Trophoblast cell (in vitro differentiated cells and primary cell): ENCODE measurements around the gene ZC3H6.

Experiments
- DNase-seq, 2 donors: peaks; one replicate each; pipeline ENCODE4 v3.0.0-alpha.2; 2016
- H2AFZ ChIP-seq: 2 replicates; pipeline ENCODE4 v1.6.1; 2013; ENCODE audit warnings: low read length, moderate library complexity, mild to moderate bottlenecking; ENCODE audit not compliant: insufficient read depth, poor library complexity
- H2AK5ac ChIP-seq: 2 replicates; pipeline ENCODE4 v1.6.1; 2013; ENCODE audit warnings: mild to moderate bottlenecking, low read length
- H2BK120ac ChIP-seq: 2 replicates; pipeline ENCODE4 v1.6.1; 2013; ENCODE audit warnings: low read length, mild to moderate bottlenecking, moderate library complexity; ENCODE audit not compliant: insufficient read depth, poor library complexity
- H2BK12ac ChIP-seq: 2 replicates; pipeline ENCODE4 v1.6.1; 2013; ENCODE audit warnings: mild to moderate bottlenecking, low read length, moderate library complexity
- H2BK5ac ChIP-seq: 2 replicates; pipeline ENCODE4 v1.6.1; 2013; ENCODE audit warnings: low read length, low read depth, moderate library complexity, mild to moderate bottlenecking; ENCODE audit not compliant: poor library complexity
- H3K14ac ChIP-seq: 2 replicates; pipeline ENCODE4 v1.6.1; 2013; ENCODE audit warnings: mild to moderate bottlenecking, low read length
- H3K18ac ChIP-seq: 2 replicates; pipeline ENCODE4 v1.6.1; 2013; ENCODE audit warnings: mild to moderate bottlenecking, low read length
- H3K23ac ChIP-seq: 2 replicates; pipeline ENCODE4 v1.6.1; 2013; ENCODE audit warnings: low read length
- H3K27ac ChIP-seq: 2 replicates; pipeline ENCODE4 v1.5.1; 2013; ENCODE audit warnings: low read depth, mild to moderate bottlenecking, inconsistent platforms, low read length, moderate library complexity
- H3K27me3 ChIP-seq: 2 replicates; pipeline ENCODE4 v1.6.1; 2013; ENCODE audit warnings: inconsistent platforms, mild to moderate bottlenecking, low read length, moderate library complexity; ENCODE audit not compliant: insufficient read depth
- H3K36me3 ChIP-seq, 2 experiments: 1 replicate in 1 of 2; 2 replicates in 1 of 2; pipeline ENCODE4 v1.6.1; 2013; ENCODE audit warnings: low read length in 2 of 2, mild to moderate bottlenecking in 2 of 2, moderate library complexity in 1 of 2; ENCODE audit not compliant: insufficient read depth in 2 of 2, control insufficient read depth in 1 of 2
- H3K4ac ChIP-seq: 2 replicates; pipeline ENCODE4 v1.6.1; 2013; ENCODE audit warnings: low read depth, mild to moderate bottlenecking, low read length, moderate library complexity
- H3K4me1 ChIP-seq, 2 experiments: 1 replicate in 1 of 2; 2 replicates in 1 of 2; pipeline ENCODE4 v1.6.1; 2013; ENCODE audit warnings: low read length in 2 of 2, mild to moderate bottlenecking in 2 of 2, moderate library complexity in 1 of 2; ENCODE audit not compliant: insufficient read depth in 2 of 2, control insufficient read depth in 1 of 2
- H3K4me2 ChIP-seq: 2 replicates; pipeline ENCODE4 v1.6.1; 2013; ENCODE audit warnings: inconsistent platforms, mild to moderate bottlenecking, low read length, moderate library complexity
- H3K4me3 ChIP-seq: 2 replicates; pipeline ENCODE4 v1.5.1; 2013; ENCODE audit warnings: mild to moderate bottlenecking, low read depth, low read length, inconsistent platforms
- H3K79me1 ChIP-seq: one replicate; pipeline ENCODE4 v1.6.1; 2013; ENCODE audit warnings: low read length
- H3K79me2 ChIP-seq: 2 replicates; pipeline ENCODE4 v1.6.1; 2013; ENCODE audit warnings: low read length, mild to moderate bottlenecking; ENCODE audit not compliant: control insufficient read depth, insufficient read depth, poor library complexity
- H3K9ac ChIP-seq: 2 replicates; pipeline ENCODE4 v1.6.1; 2013; ENCODE audit warnings: mild to moderate bottlenecking, low read length
- H3K9me3 ChIP-seq: 2 replicates; pipeline ENCODE4 v1.6.1; 2013; ENCODE audit warnings: low read depth, mild to moderate bottlenecking, control low read depth, inconsistent platforms, low read length; ENCODE audit not compliant: insufficient read depth
- H4K12ac ChIP-seq: 2 replicates; pipeline ENCODE4 v1.6.1; 2013; ENCODE audit warnings: low read depth, mild to moderate bottlenecking, low read length, moderate library complexity
- H4K8ac ChIP-seq: 2 replicates; pipeline ENCODE4 v1.6.1; 2013; ENCODE audit warnings: low read depth, mild to moderate bottlenecking, low read length, moderate library complexity
- H4K91ac ChIP-seq: one replicate; pipeline ENCODE4 v1.6.1; 2013; ENCODE audit warnings: low read depth, mild to moderate bottlenecking, low read length, moderate library complexity
- WGBS: extraction: QIAGEN DNeasy Blood & Tissue Kit; methylation state at CpG from one replicate; pipeline ENCODE4 v1.1.7; 2013; ENCODE audit warnings: missing lambda C conversion rate; ENCODE audit not compliant: insufficient read length, insufficient coverage; ENCODE audit errors: extremely low coverage; 5-methylcytosine and 5-hydroxymethylcytosine counted together

ZC3H6 gene

DNA sequence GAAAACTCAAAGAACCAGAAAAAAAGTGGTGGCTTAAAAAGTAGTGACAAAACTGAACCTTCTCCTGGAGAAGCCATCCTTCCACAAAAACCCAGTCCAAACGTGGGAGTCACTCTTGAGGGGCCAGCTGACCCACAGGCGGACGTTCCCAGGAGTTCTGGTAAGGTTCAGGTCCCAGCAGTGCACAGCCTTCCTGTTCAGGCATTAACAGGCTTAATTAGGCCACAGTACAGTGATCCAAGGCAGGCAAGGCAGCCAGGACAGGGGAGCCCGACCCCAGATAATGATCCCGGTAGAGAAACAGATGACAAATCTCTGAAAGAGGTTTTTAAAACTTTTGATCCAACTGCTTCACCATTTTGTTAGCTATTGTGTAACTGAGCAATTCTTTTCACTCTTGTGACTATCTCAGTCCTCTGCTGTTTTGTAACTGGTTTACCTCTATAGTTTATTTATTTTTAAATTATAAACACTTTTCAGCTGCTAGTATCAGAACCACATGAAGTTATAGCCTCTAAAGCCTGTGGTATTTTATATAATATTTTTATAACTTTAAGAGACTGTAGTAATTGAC, 56.8 kb downstream of the ZC3H6 start:
- H3K27ac ChIP-seq, result no peak overlapping the region
- H2AFZ ChIP-seq, result no peak overlapping the region
- H3K4me1 ChIP-seq, result no peaks in the 10 kb centered on the region
- no peak overlapping the region for H2BK12ac ChIP-seq
- H2BK5ac ChIP-seq, result no peak overlapping the region
- H4K12ac ChIP-seq, result no peak overlapping the region
- H3K9me3 ChIP-seq, result no peaks in the 10 kb centered on the region
- no peak overlapping the region for H3K4ac ChIP-seq
- no peak overlapping the region for H3K14ac ChIP-seq
- H3K79me2 ChIP-seq, result no peaks in the 10 kb centered on the region
- peaks cover 3% of the 10 kb centered on the region in 2 experiments for H3K36me3 ChIP-seq
- H3K23ac ChIP-seq, result no peak overlapping the region
- no peak for DNase-seq
- no peak overlapping the region for H3K4me2 ChIP-seq
- H3K4me3 ChIP-seq, result no peak overlapping the region
- H3K9ac ChIP-seq, result no peak overlapping the region
- WGBS, result no CpG with 5 or more reads among the region's 5 CpGs
- no peak overlapping the region for H4K8ac ChIP-seq
- no peak overlapping the region for H3K18ac ChIP-seq
- H3K27me3 ChIP-seq, result no peaks in the 10 kb centered on the region
- no peaks in the 10 kb centered on the region for H3K79me1 ChIP-seq
- no peak overlapping the region for H2AK5ac ChIP-seq
- H2BK120ac ChIP-seq, result no peak overlapping the region
- no peak overlapping the region for H4K91ac ChIP-seq

DNA sequence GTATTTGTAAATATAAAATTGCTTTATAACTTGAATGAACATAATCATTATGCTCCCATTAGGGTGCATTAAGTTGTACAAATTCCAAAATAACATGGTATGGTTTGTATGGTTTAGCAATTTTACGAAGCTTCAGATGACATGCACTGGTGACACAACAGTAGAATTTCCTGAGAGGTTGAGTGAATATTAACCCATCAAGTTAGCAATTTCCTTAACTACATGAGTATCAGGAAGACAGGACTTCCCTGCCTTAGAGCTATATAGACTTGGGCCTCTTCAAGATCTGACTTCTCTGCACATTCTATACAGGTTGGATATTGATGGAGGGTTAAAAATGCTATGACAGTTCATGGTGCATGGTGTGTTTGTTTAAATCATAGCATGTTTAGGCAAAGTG, 60.2 kb downstream of the ZC3H6 start:
- no CpG with 5 or more reads among the region's 1 CpG for WGBS
- H3K4me1 ChIP-seq, result no peaks in the 10 kb centered on the region
- no peak overlapping the region for H4K91ac ChIP-seq
- H2BK5ac ChIP-seq, result no peak overlapping the region
- no peak overlapping the region for H3K4me2 ChIP-seq
- H2AFZ ChIP-seq, result no peak overlapping the region
- H3K9ac ChIP-seq, result no peak overlapping the region
- no peak overlapping the region for H2BK120ac ChIP-seq
- DNase-seq, result no peak
- no peak overlapping the region for H3K4me3 ChIP-seq
- no peaks in the 10 kb centered on the region for H3K79me2 ChIP-seq
- H3K36me3 ChIP-seq, result no peaks in the 10 kb centered on the region
- H3K79me1 ChIP-seq, result no peaks in the 10 kb centered on the region
- no peak overlapping the region for H4K8ac ChIP-seq
- no peaks in the 10 kb centered on the region for H3K27me3 ChIP-seq
- no peak overlapping the region for H3K27ac ChIP-seq
- H2AK5ac ChIP-seq, result no peak overlapping the region
- H3K4ac ChIP-seq, result no peak overlapping the region
- no peak overlapping the region for H3K14ac ChIP-seq
- H3K23ac ChIP-seq, result no peak overlapping the region
- no peak overlapping the region for H4K12ac ChIP-seq
- H3K9me3 ChIP-seq, result no peaks in the 10 kb centered on the region
- H3K18ac ChIP-seq, result no peak overlapping the region
- no peak overlapping the region for H2BK12ac ChIP-seq

DNA sequence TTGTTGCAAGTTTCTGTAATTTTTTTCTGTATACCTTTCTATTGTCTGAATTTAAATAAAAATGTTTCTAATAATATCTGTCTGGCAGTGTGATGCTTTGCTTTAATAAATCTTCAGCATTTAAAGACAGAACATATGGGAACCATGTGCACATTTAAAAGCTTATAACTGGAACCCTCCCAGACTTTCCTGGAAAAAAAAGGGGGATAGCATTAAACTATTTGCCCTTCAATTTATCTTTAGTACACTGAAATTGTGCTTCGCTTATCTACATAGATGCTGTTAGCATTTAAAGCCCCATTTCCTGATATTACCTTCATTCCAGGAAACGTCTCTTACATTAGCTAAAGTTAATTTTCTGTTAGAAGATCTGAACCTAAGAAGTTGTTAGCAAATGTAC, 64.6 kb downstream of the ZC3H6 start:
- WGBS, result no CpG with 5 or more reads among the region's 2 CpGs
- H3K79me2 ChIP-seq, result no peaks in the 10 kb centered on the region
- no peaks in the 10 kb centered on the region for H3K36me3 ChIP-seq
- no peak overlapping the region for H2BK5ac ChIP-seq
- no peak overlapping the region for H3K18ac ChIP-seq
- H3K9ac ChIP-seq, result no peak overlapping the region
- no peak overlapping the region for H2AK5ac ChIP-seq
- no peak overlapping the region for H4K12ac ChIP-seq
- no peak overlapping the region for H3K4ac ChIP-seq
- H3K14ac ChIP-seq, result no peak overlapping the region
- no peak overlapping the region for H2BK120ac ChIP-seq
- no peaks in the 10 kb centered on the region for H3K79me1 ChIP-seq
- H3K27ac ChIP-seq, result no peak overlapping the region
- H3K4me3 ChIP-seq, result no peak overlapping the region
- H3K4me1 ChIP-seq, result no peaks in the 10 kb centered on the region
- H4K8ac ChIP-seq, result no peak overlapping the region
- no peak overlapping the region for H3K4me2 ChIP-seq
- no peak overlapping the region for H4K91ac ChIP-seq
- no peak for DNase-seq
- H2AFZ ChIP-seq, result no peak overlapping the region
- H3K9me3 ChIP-seq, result no peaks in the 10 kb centered on the region
- no peaks in the 10 kb centered on the region for H3K27me3 ChIP-seq
- no peak overlapping the region for H2BK12ac ChIP-seq
- H3K23ac ChIP-seq, result no peak overlapping the region

GRCh38 chr2:112340475-112341267, 65.3 kb downstream of the ZC3H6 start:
- no peaks in the 10 kb centered on the region for H3K27me3 ChIP-seq
- H3K79me1 ChIP-seq, result no peaks in the 10 kb centered on the region
- H3K18ac ChIP-seq, result no peak overlapping the region

More at GRCh38 chr2:112340475-112341267, 65.3 kb downstream of the ZC3H6 start:
- Histone ChIP-seq H3K36me3 (no peaks in the 10 kb centered on the region), H3K4me3 (no peak overlapping the region), H4K91ac (no peak overlapping the region), H2BK12ac (no peak overlapping the region), H3K4ac (no peak overlapping the region), H2BK120ac (no peak overlapping the region), H3K9me3 (no peaks in the 10 kb centered on the region), H4K8ac (no peak overlapping the region), H3K79me2 (no peaks in the 10 kb centered on the region), H3K27ac (no peak overlapping the region), H3K4me2 (no peak overlapping the region), H3K4me1 (no peaks in the 10 kb centered on the region), H2AFZ (no peak overlapping the region), H3K9ac (no peak overlapping the region), H3K23ac (no peak overlapping the region), H3K14ac (no peak overlapping the region), H2AK5ac (no peak overlapping the region), H4K12ac (no peak overlapping the region), H2BK5ac (no peak overlapping the region)
- no CpG with 5 or more reads among the region's 9 CpGs for WGBS
- no peak for DNase-seq
